HEK293T (cell line): ENCODE results near the gene SMARCC1.

Experiments
- ELF4 ChIP-seq: fragments of 450-650 bp; IDR thresholded peaks from 2 replicates; pipeline ENCODE4 v1.6.1; 2017; ENCODE audit warnings: antibody characterized with exemption
- FOXK2 ChIP-seq: fragments of 450-650 bp; IDR thresholded peaks from 2 replicates; pipeline ENCODE4 v1.6.1; 2016; ENCODE audit warnings: mild to moderate bottlenecking
- L3MBTL2 ChIP-seq: fragments of 450-650 bp; conservative IDR thresholded peaks from 2 replicates; pipeline ENCODE4 v1.6.1; 2016; ENCODE audit warnings: mild to moderate bottlenecking
- NFRKB ChIP-seq: fragments of 450-650 bp; IDR thresholded peaks from 2 replicates; pipeline ENCODE4 v1.6.1; 2016; ENCODE audit warnings: mild to moderate bottlenecking, moderate library complexity
- SP1 ChIP-seq: fragments of 450-650 bp; IDR thresholded peaks from 2 replicates; pipeline ENCODE4 v1.6.1; 2017
- SUZ12 ChIP-seq: fragments of 450-650 bp; IDR thresholded peaks from 2 replicates; pipeline ENCODE4 v1.6.1; 2016; ENCODE audit warnings: mild to moderate bottlenecking
- ZNF384 ChIP-seq: fragments of 450-650 bp; IDR thresholded peaks from 2 replicates; pipeline ENCODE4 v1.6.1; 2016
- TF ChIP-seq, protein P1 (sequence below): fragments of 450-650 bp; IDR thresholded peaks from 2 replicates; pipeline ENCODE4 v1.6.1; 2016

DNA sequence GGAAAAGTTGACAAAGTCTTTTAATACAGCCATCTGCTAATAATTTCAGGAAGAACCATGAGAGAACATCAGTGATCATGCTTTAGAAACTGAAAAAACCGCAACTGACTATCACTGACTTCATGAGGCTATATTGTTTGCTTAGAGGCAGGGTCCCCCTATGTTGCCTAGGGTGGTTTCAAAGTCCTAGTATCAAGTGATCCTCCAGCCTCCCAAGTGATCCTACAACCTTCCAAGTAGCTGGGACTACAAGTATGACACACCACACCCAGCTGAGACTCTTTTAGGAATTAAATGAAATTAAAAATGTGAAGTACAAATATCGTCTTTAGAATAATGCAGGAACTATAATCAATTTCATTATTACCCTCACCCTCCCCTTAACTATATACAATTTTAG is 144.8 kb downstream of the SMARCC1 start:
- TF ChIP-seq SUZ12: no peak
- no peak for TF ChIP-seq ELF4
- no peak for TF ChIP-seq SP1
- no peak for TF ChIP-seq NFRKB
- TF ChIP-seq L3MBTL2: no peak
- TF ChIP-seq, protein P1, sequence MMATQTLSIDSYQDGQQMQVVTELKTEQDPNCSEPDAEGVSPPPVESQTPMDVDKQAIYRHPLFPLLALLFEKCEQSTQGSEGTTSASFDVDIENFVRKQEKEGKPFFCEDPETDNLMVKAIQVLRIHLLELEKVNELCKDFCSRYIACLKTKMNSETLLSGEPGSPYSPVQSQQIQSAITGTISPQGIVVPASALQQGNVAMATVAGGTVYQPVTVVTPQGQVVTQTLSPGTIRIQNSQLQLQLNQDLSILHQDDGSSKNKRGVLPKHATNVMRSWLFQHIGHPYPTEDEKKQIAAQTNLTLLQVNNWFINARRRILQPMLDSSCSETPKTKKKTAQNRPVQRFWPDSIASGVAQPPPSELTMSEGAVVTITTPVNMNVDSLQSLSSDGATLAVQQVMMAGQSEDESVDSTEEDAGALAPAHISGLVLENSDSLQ: no peak
- no peak for TF ChIP-seq ZNF384
- no peak for TF ChIP-seq FOXK2
